ENCODE results near the gene ADCY6.

GRCh38 chr12:48822139-48822538, 33.2 kb upstream of the ADCY6 start:
- TF ChIP-seq CTCF (IDR thresholded peaks at IDR 0.05) (no peak), POLR2A (IDR thresholded peaks at IDR 0.05) (no peak)

Data from adrenal gland (tissue), 5 donors.